IPS DF 6.9 (cell line): ENCODE measurements around the gene CDHR3.

ENCODE experiments used
- DNase-seq: peaks from one replicate; pipeline ENCODE4 v3.0.0-alpha.2; 2013; ENCODE audit warnings: low read depth, low spot score
- H3K27ac ChIP-seq: one replicate; pipeline ENCODE4 v1.5.1; 2013; ENCODE audit warnings: low read length, control low read depth
- H3K27me3 ChIP-seq: 2 replicates; pipeline ENCODE4 v1.6.1; 2013; ENCODE audit warnings: mild to moderate bottlenecking, low read length; ENCODE audit not compliant: control insufficient read depth, insufficient read depth
- H3K36me3 ChIP-seq: 2 replicates; pipeline ENCODE4 v1.6.1; 2013; ENCODE audit warnings: low read length; ENCODE audit not compliant: control insufficient read depth, insufficient read depth
- H3K4me1 ChIP-seq: 2 replicates; pipeline ENCODE4 v1.6.1; 2013; ENCODE audit warnings: low read length; ENCODE audit not compliant: control insufficient read depth, insufficient read depth
- H3K4me3 ChIP-seq: 2 replicates; pipeline ENCODE4 v1.5.1; 2013; ENCODE audit warnings: mild to moderate bottlenecking, low read length
- H3K9me3 ChIP-seq: 2 replicates; pipeline ENCODE4 v1.6.1; 2013; ENCODE audit warnings: low read length, inconsistent platforms; ENCODE audit not compliant: control insufficient read depth, insufficient read depth
- WGBS: extraction: QIAGEN DNeasy Blood & Tissue Kit; methylation state at CpG from one replicate; pipeline ENCODE4 v1.1.7; 2013; ENCODE audit warnings: mixed read lengths, missing lambda C conversion rate; ENCODE audit not compliant: insufficient read length, insufficient coverage; 5-methylcytosine and 5-hydroxymethylcytosine counted together

The CDHR3 gene

DNA sequence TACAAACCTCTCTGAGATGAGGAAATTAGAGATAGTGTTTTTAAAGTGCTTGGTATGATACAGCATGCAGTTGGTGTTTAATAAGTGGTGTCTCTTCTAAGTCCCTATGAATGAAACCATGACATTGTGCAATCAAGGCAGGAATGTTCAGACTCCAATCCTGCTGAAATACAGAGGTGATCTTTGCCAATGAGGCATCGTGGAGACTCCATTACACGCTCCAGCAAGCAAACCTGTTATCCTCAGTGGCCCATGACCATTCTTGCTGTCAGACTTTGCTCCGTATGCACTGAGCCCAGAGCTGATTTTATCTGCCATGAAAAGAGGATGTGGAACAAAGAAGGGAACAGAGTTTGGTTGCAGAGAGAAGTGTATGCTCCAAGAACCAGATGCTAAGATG is 47.3 kb downstream of the CDHR3 start:
- Histone ChIP-seq H3K4me1 (no peaks in the 10 kb centered on the region), H3K27me3 (no peaks in the 10 kb centered on the region), H3K9me3 (no peaks in the 10 kb centered on the region), H3K4me3 (no peak overlapping the region), H3K36me3 (no peaks in the 10 kb centered on the region), H3K27ac (no peak overlapping the region)
- no peak for DNase-seq
- WGBS: no CpG with 5 or more reads among the region's 3 CpGs

- no peaks in the 10 kb centered on the region for H3K27me3 ChIP-seq
- no peaks in the 10 kb centered on the region for H3K9me3 ChIP-seq
- no peaks in the 10 kb centered on the region for H3K4me1 ChIP-seq
- no peak overlapping the region for H3K27ac ChIP-seq
- no peak for DNase-seq
- H3K36me3 ChIP-seq: no peaks in the 10 kb centered on the region
- WGBS: no CpG with 5 or more reads among the region's 4 CpGs
- H3K4me3 ChIP-seq: no peak overlapping the region
These were observed 47.8 kb downstream of the CDHR3 start for GRCh38 chr7:106010866-106011265.

GRCh38 chr7:106012184-106012583 is 49.1 kb downstream of the CDHR3 start:
- Histone ChIP-seq H3K36me3 (no peaks in the 10 kb centered on the region), H3K4me1 (no peaks in the 10 kb centered on the region), H3K4me3 (no peak overlapping the region), H3K27ac (no peak overlapping the region), H3K27me3 (no peaks in the 10 kb centered on the region), H3K9me3 (no peaks in the 10 kb centered on the region)
- no peak for DNase-seq
- no CpG with 5 or more reads among the region's 5 CpGs for WGBS

- no peak overlapping the region for H3K4me3 ChIP-seq
- H3K4me1 ChIP-seq: no peaks in the 10 kb centered on the region
- no peaks in the 10 kb centered on the region for H3K36me3 ChIP-seq
- H3K9me3 ChIP-seq: no peaks in the 10 kb centered on the region
- no peaks in the 10 kb centered on the region for H3K27me3 ChIP-seq
- no peak overlapping the region for H3K27ac ChIP-seq
- DNase-seq: no peak
- no CpG with 5 or more reads among the region's 8 CpGs for WGBS
These were observed 49.9 kb downstream of the CDHR3 start for GRCh38 chr7:106012935-106013439.

GRCh38 chr7:106015381-106016218 is 52.5 kb downstream of the CDHR3 start:
- no peak for DNase-seq
- H3K4me3 ChIP-seq: no peak overlapping the region
- H3K36me3 ChIP-seq: no peaks in the 10 kb centered on the region
- no peaks in the 10 kb centered on the region for H3K9me3 ChIP-seq
- H3K4me1 ChIP-seq: no peaks in the 10 kb centered on the region
- no peak overlapping the region for H3K27ac ChIP-seq
- no CpG with 5 or more reads among the region's 11 CpGs for WGBS
- H3K27me3 ChIP-seq: no peaks in the 10 kb centered on the region

DNA sequence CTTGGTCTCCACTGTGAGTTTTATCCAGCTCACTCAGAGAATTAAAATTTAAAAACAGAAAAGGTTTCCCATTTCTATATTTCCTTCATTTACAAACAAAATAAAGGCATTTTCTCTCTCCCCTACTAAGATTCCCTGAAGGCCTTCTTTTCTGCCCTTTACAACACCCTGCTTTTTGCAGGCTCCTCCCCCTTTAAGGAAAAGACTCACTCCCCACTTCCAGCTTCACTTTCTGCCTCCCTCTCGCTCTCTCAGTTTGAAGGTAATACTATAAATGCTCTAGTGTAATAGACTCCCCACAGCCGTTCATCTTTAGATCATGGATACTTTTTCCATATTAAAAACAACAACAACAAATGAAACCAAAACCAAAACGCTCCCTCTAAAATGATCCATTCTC is 53.3 kb downstream of the CDHR3 start:
- Histone ChIP-seq H3K27me3 (no peaks in the 10 kb centered on the region), H3K4me1 (peaks cover 1% of the 10 kb centered on the region; the same call in 1 of the 2 replicates), H3K9me3 (no peaks in the 10 kb centered on the region), H3K36me3 (no peaks in the 10 kb centered on the region), H3K4me3 (no peak overlapping the region), H3K27ac (no peak overlapping the region)
- no peak for DNase-seq
- WGBS: 100% methylated on average over 1 of the region's 3 CpGs

DNA sequence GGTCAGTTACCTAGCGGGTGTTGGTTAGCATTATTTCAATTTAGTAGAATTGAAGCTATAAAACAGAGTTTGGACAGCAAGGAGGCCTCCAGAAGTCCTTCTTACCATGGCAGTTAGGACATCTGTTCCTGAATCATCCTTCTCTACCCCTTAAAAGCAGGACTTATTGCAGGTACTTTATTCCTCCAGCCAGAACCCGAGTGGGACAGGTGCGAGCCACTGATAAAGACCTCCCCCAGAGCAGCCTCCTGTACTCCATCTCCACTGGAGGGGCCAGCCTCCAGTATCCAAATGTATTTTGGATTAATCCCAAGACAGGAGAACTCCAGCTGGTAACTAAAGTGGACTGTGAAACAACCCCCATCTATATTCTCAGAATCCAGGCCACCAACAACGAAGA is 54.6 kb downstream of the CDHR3 start:
- Histone ChIP-seq H3K27ac (no peak overlapping the region), H3K27me3 (no peaks in the 10 kb centered on the region), H3K9me3 (no peaks in the 10 kb centered on the region), H3K36me3 (no peaks in the 10 kb centered on the region), H3K4me1 (peaks cover 4% of the 10 kb centered on the region), H3K4me3 (no peak overlapping the region)
- WGBS: no CpG with 5 or more reads among the region's 4 CpGs
- DNase-seq: no peak

DNA sequence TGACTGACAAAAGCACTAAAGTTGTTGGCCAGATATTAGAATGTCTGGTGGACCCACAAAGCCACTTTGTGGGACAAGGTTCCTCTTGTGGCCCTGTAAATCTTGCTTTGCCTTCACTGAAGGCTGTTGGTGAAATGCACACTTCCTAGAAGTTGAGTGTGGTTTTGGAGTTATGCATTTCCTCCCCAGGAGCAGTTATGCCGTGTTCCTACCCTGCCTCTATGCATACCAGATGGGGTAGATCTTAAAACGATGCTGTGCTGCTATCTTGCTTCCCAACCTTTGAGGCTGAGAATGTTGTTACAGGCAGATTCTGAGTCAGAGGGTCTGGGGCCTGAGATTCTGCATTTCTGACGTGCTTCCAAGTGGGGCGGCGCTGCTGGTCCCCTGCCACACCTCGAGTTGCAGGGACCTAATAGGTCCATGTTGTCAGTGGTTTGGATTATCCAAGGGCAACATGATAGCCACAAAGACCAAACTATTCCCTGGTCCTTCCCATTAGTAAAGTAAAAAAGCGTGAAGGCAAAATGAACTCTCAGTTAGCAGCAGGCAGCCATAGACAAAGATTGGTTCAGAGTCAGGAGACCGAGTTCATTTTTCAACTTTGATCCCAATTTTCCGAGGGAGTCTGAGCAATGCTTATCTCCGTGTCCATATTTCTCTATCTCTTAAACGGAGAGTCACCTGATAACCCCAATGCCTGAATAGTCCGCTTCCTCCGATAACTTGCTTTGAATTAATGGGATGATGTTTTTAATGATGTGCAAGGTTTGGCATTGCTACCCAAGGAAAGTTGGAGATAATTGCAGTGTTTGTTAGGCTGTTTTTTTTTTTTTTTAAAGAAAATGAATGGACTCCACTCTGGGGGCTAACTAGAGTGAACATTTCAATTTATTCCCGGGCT is 55.8 kb downstream of the CDHR3 start:
- no peaks in the 10 kb centered on the region for H3K27me3 ChIP-seq
- H3K27ac ChIP-seq: no peak overlapping the region
- no CpG with 5 or more reads among the region's 14 CpGs for WGBS
- H3K4me1 ChIP-seq: peaks cover 4% of the 10 kb centered on the region
- H3K9me3 ChIP-seq: no peaks in the 10 kb centered on the region
- no peak for DNase-seq
- H3K4me3 ChIP-seq: no peak overlapping the region
- no peaks in the 10 kb centered on the region for H3K36me3 ChIP-seq

DNA sequence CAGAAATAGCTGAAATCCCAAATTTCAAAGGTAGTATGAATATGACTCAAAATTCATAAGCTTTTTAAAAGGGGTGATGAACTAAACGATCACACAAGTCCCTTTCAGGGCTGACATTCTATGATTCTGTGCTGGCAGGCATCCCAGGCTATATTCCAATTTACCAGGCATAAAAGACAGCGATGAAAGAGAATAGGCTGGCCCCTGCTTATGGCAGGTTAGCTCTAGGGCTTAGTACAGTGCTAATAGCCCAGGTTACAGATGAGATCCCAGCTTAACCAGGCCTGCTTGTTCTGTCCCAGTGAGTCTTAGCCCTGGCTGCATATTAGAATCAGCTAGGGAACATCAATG is 56.4 kb downstream of the CDHR3 start:
- Histone ChIP-seq H3K27ac (no peak overlapping the region), H3K9me3 (no peaks in the 10 kb centered on the region), H3K4me1 (peaks cover 4% of the 10 kb centered on the region), H3K36me3 (no peaks in the 10 kb centered on the region), H3K27me3 (no peaks in the 10 kb centered on the region), H3K4me3 (no peak overlapping the region)
- no peak for DNase-seq
- no CpG with 5 or more reads among the region's 2 CpGs for WGBS

DNA sequence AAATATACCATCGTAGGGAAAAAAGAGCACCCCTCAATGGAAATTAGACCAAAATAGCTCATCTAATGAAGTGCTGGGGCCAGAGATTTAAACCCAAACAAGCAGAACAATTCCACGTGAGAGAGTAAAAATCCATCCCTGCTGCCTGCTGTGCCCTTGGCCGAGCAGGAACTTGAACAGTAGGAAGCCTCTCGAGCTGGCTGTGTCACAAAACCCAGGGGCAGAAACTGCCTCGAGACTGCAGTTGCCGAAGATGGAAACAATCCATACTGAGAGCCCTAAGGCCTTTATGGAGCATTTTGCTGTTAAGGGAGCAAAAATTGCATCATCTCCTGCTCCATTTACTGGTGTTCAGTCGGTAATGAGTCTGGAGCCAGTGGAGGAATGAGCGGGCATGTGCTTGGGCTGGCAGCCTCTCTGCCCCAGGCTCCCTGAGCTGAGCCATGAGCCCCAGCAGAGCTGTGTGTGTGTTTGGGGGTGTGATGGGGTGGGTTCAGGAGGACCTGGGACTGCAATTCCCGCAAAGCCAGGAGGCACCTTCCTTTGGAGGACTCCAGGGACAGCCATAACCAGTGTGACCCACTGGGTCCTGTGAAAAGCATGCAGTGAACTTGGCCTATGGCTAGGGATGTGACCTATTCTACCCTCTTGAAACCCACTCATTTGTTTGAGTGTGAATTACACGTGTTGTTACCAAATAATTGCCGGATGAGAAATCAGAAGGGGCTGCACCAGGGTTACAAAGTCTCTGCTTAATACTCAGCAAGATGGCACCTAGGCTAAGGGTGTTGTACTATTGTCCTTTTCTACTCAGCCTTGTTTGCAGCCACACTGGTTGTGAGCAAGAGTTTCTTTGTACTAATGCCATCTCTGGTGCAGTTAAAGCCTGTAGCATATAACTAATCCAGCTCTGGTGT is 58.3 kb downstream of the CDHR3 start:
- no peak overlapping the region for H3K4me3 ChIP-seq
- no peaks in the 10 kb centered on the region for H3K36me3 ChIP-seq
- peaks cover 4% of the 10 kb centered on the region for H3K4me1 ChIP-seq
- no peaks in the 10 kb centered on the region for H3K9me3 ChIP-seq
- DNase-seq: no peak
- H3K27me3 ChIP-seq: no peaks in the 10 kb centered on the region
- H3K27ac ChIP-seq: no peak overlapping the region
- no CpG with 5 or more reads among the region's 11 CpGs for WGBS
